ENCODE measurements around the gene SEBOX. TPM values are rescaled to one million over a fixed set of nuclear protein-coding genes. Genes with fewer than 3 reads are reported as not detected.

SEBOX gene
- total RNA-seq, 1 donor from 2014 or later: not detected

DNA sequence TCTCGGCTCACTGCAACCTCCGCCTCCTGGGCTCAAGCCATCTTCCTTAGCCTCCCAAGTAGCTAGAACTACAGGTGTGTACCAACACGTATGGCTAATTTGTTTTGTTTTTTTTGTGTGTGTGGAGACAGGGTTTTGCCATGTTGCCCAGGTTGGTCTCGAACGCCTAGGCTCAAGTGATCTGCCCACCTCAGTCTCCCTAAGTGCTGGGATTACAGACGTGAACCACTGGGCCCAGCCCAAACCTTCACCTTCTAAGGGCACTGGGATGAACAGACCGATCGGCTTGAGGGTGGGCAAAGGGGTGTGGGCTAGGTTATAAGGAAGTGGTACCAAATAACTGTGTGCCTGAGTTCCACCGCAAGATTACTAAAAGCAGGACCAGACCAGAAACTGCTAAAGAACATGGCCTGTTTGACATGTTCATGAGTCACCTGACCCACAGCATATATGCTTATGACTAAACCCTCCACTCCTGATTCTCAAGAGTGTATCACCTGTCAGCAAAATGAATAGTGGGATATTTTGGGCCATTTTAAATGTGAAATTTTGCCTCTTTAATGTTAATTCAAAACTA is 37.9 kb downstream of the SEBOX start:
- Mint-ChIP-seq H3K4me3 (no peak overlapping the region), H3K4me1 (ENCODE audit: low read depth) (peaks cover 20% of the 10 kb centered on the region)
- no peak for DNase-seq (ENCODE audit: low spot score)

DNA sequence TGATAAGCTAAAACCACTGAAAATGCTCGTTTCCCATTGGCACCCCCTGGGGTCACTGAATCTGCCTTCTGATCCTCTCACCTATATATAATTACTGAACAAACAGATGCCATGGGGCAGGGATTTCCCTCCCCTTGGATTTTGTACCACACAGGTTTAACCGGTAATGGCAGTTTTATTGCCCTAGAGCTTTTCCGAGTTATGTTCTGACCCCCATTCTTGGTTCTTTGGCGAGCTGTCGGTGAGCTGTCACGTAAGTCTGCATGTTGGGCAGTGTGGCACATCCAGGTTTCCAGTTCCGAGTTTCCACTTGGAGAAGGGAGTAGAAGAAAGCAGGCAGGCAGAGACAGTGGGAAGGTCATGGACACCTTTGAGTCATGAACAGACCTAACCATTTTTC is 38.9 kb downstream of the SEBOX start:
- no peak overlapping the region for H3K27ac Mint-ChIP-seq
- H3K36me3 Mint-ChIP-seq (ENCODE audit: low read depth): peaks cover 29% of the 10 kb centered on the region
- no peak for DNase-seq (ENCODE audit: low spot score)
- no peaks in the 10 kb centered on the region for H3K27me3 Mint-ChIP-seq (ENCODE audit: insufficient read depth)
- no peak overlapping the region for H3K4me3 Mint-ChIP-seq
- intact Hi-C loops (cut with micrococcal nuclease): no loop called here
- H3K9me3 Mint-ChIP-seq: no peaks in the 10 kb centered on the region
- peaks cover 29% of the 10 kb centered on the region for H3K4me1 Mint-ChIP-seq (ENCODE audit: low read depth)

More for the DNA sequence above, 37.9 kb downstream of the SEBOX start:
- Mint-ChIP-seq H3K36me3 (ENCODE audit: low read depth) (peaks cover 25% of the 10 kb centered on the region), H3K9me3 (no peaks in the 10 kb centered on the region), H3K27me3 (ENCODE audit: insufficient read depth) (no peaks in the 10 kb centered on the region), H3K27ac (peak overlapping the region; percentile 58)
- intact Hi-C loops (cut with micrococcal nuclease): loop anchor here (1.0 kb wide), 1 partner anchor 8 kb away; the partner anchor contains the start of gene TMEM97

DNA sequence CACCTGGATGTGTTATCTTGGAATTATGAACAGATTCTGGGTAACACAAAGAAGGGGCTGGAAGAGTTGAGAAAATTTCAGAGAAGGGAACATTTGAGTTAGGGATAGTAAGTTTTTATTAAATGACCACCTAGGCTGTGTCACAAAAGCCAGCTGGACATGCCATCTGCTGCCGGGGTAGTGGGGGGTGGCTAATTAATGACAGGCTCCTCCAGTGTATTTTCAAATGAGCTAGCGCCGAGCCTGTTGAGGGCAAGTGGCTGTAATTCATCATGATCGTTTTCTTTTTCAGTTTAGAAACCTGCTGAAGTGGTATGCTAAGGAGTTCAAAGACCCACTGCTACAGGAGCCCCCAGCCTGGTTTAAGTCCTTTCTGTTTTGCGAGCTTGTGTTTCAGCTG is 39.8 kb downstream of the SEBOX start:
- H3K36me3 Mint-ChIP-seq (ENCODE audit: low read depth): peaks cover 36% of the 10 kb centered on the region
- H3K4me3 Mint-ChIP-seq: no peak overlapping the region
- peaks cover 38% of the 10 kb centered on the region for H3K4me1 Mint-ChIP-seq (ENCODE audit: low read depth)
- no peaks in the 10 kb centered on the region for H3K27me3 Mint-ChIP-seq (ENCODE audit: insufficient read depth)
- intact Hi-C loops (cut with micrococcal nuclease): no loop called here
- H3K9me3 Mint-ChIP-seq: no peaks in the 10 kb centered on the region
- no peak overlapping the region for H3K27ac Mint-ChIP-seq
- DNase-seq (ENCODE audit: low spot score): no peak

DNA sequence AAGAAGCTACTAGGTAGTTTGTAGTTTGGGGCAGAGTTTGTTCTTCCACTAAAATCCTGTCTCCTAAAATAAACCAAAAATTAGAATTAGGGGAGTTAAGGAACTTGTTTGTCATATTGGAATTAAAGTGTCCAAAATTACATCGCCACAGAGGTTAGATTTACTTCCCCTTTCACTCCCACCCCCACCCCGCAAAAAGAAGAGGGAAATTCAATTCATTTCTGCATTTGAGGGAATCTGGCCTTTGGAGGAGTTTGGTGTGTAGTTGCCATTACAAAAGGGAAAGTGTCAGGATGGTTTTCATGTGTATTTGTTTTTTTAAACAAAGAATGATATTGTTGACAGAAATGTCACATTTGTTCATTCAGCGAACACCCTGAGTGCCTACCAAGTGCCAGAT is 40.2 kb downstream of the SEBOX start:
- Mint-ChIP-seq H3K4me3 (no peak overlapping the region), H3K36me3 (ENCODE audit: low read depth) (peaks cover 40% of the 10 kb centered on the region), H3K27me3 (ENCODE audit: insufficient read depth) (no peaks in the 10 kb centered on the region), H3K27ac (no peak overlapping the region), H3K9me3 (no peaks in the 10 kb centered on the region), H3K4me1 (ENCODE audit: low read depth) (peaks cover 42% of the 10 kb centered on the region)
- no peak for DNase-seq (ENCODE audit: low spot score)
- intact Hi-C loops (cut with micrococcal nuclease): no loop called here

DNA sequence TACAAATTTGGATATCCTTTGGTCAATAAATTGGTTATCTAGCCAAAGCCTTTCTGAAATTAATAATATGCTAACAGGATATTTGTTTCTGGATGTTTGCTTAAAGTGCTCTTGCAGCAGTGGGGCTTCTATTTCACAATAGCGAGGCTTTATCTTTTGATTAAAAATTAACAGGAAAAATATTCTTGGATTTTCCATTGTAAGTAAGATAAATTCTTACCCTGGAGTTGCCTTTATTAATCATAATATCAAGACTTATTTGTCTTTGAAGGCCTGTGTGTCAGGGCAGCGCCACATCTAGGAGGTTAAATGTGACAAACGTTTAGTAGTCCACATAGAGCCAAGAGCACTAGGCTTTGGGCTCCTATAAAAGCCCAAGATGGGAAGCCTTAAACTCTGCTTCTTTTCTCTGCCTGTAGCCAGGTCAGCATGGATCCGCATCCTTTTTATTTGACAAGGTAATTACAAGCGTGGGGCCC is 40.7 kb downstream of the SEBOX start:
- Mint-ChIP-seq H3K9me3 (no peaks in the 10 kb centered on the region), H3K4me3 (no peak overlapping the region), H3K36me3 (ENCODE audit: low read depth) (peaks cover 40% of the 10 kb centered on the region), H3K4me1 (ENCODE audit: low read depth) (peaks cover 45% of the 10 kb centered on the region), H3K27ac (no peak overlapping the region), H3K27me3 (ENCODE audit: insufficient read depth) (no peaks in the 10 kb centered on the region)
- DNase-seq (ENCODE audit: low spot score): no peak
- intact Hi-C loops (cut with micrococcal nuclease): no loop called here

DNA sequence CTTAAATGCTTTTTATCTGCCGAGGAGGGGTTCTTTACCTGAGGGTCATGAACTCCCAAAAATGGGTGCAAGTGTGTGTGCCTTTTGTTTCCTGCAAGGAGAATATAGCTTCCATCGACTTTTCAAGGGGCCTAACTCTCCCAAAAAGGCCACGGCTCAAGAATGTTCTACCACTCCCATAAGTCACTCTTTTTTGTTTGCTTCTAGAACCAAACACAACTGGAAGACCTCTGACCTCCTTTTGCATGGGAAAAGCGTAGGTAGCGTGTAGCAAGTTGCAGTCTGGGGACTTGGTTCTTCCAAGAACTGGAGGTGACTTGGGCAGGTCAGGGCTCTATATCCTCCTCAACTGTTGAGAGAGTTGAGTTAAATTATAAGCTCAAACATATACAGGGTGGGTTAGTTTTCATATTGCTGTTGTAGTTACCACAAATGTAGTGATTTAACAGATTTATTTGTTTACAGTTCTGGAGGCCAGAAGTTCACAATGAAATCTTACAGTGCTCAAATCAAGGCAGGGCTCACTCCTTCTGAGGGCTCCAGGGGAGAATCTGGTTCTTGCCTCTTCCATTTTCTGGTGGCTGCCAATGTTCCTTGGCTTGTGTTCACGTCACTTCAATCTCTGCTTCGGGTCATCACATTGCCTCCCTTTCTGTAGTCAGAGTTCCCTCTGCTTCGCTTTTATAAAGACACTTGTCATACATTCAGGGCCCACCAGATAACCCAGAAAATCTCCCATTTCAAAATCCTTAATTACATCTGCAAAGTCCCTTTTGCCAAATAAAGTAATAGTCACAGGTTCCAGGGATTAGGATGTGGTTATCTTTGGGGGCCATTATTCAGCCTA is 44.6 kb downstream of the SEBOX start:
- H3K36me3 Mint-ChIP-seq (ENCODE audit: low read depth): peaks cover 19% of the 10 kb centered on the region
- no peaks in the 10 kb centered on the region for H3K27me3 Mint-ChIP-seq (ENCODE audit: insufficient read depth)
- peak overlapping the region; percentile 94 for H3K27ac Mint-ChIP-seq
- H3K4me1 Mint-ChIP-seq (ENCODE audit: low read depth): peaks cover 48% of the 10 kb centered on the region
- intact Hi-C loops (cut with micrococcal nuclease): no loop called here
- peak overlapping the region; percentile 96 for H3K4me3 Mint-ChIP-seq
- DNase-seq (ENCODE audit: low spot score): no peak
- no peaks in the 10 kb centered on the region for H3K9me3 Mint-ChIP-seq

DNA sequence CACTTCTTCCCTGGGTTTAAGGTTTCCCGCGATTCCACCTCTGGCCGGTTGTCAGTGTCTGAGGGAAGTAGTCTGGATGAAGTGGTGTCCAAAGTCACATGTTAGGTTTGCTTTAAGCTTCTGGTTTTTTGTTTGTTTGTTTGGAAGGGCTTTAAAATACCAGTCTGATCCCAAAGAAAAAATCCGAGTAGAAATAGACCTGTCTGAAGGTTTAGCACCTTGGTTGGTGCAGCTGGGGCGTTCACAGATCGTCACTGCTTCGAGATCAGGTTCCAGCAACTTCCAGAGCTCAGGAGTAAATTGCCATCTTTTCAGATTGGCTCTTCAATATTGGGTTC is 45.4 kb downstream of the SEBOX start:
- H3K9me3 Mint-ChIP-seq: no peaks in the 10 kb centered on the region
- DNase-seq (ENCODE audit: low spot score): no peak
- peaks cover 19% of the 10 kb centered on the region for H3K36me3 Mint-ChIP-seq (ENCODE audit: low read depth)
- peak overlapping the region; percentile 96 for H3K4me3 Mint-ChIP-seq
- intact Hi-C loops (cut with micrococcal nuclease): loop anchor here (1.0 to 5.0 kb wide), 11 partner anchors 8 to 633 kb away; partner anchors contain the start of genes IFT20, PHF12, POLDIP2 and TNFAIP1
- H3K4me1 Mint-ChIP-seq (ENCODE audit: low read depth): peaks cover 48% of the 10 kb centered on the region
- H3K27me3 Mint-ChIP-seq (ENCODE audit: insufficient read depth): no peaks in the 10 kb centered on the region
- peak overlapping the region; percentile 94 for H3K27ac Mint-ChIP-seq

DNA sequence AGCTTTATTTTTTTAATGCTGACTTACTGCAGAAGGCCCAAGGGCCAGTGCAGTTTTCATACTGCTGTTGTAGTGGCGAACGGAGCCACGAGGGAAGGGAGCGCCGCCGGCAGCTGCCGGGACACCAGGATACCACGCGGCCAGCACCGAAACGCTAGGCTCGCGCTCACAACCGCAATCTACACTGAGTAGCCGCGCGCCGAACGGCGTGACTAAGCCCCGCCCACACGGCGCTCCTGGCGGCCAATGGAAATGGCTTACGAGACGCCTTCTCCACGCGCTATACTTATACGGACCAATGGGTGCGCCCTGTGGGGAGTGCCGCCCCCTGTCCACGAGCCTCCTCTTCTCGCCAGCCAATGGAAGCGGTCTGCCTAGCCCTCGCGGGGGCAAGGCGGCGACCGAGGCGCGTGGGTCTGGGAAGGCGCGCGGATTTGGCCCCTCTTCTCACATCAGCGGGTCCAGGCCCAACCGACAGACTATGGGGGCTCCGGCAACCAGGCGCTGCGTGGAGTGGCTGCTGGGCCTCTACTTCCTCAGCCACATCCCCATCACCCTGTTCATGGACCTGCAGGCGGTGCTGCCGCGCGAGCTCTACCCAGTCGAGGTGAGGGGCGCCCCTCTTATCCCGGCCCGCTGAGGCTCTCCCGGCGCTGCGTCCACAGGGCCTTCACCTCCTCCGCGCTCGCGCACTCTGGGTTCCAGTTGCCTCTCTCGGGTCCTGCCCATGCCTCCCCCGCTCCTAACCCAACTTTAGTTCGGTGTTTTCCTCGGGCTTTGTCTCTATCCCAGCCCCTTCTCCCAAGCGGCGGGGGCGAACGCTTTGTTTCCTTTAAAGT is 46.0 kb downstream of the SEBOX start, which contains the start of gene TMEM97:
TSS of gene TMEM97 (plus strand) at position 442 of the 839 bp plus-strand sequence. CDS start at position 482, 40 bp downstream.
- peak; percentile 96 for DNase-seq (ENCODE audit: low spot score)
- Mint-ChIP-seq H3K9me3 (no peaks in the 10 kb centered on the region), H3K4me3 (peak within 1 kb of the TSS; percentile 96), H3K27ac (peak within 1 kb of the TSS; percentile 94), H3K36me3 (ENCODE audit: low read depth) (peaks cover 19% of the 10 kb centered on the region), H3K4me1 (ENCODE audit: low read depth) (peaks cover 48% of the 10 kb centered on the region), H3K27me3 (ENCODE audit: insufficient read depth) (no peaks in the 10 kb centered on the region)
- intact Hi-C loops (cut with micrococcal nuclease): loop anchor here (1.0 to 5.0 kb wide), 11 partner anchors 8 to 633 kb away; partner anchors contain the start of genes IFT20, PHF12, POLDIP2 and TNFAIP1

DNA sequence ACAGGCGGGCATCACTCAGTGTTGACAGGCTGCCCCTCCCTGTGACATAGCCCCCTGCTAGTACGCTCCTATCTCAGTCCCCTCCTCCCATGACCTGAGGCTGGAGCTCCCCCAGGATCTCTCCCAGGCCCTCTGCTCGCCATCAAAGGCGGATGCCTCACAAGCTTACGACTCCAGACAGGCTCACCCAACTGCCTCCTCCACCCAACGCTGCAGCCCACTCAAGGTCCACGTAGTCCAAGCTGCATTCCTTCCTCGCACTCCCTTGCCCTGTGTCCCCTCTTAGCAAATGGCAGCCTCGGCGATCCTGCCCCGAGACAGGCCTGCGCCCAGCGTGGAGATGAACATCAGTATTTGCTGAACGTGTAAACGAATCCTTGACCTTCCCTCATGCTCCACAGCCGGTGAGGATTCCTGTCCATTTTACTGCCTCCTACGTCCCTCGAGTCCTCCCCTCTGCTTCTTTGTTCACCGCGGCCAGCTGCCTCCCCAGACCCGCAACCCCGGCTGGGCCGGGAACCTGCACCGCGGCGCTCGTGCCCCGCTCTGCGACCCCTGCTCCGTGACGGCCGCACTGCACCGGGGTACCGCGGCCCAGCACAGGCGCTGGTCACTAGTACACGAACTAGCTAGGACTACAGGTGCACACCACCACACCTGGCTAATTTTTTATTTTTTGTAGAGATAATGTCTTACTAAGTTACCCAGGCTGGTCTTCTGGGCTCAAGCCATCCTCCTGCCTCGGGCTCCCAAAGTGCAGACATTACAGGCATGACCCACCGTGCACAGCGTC is 46.8 kb downstream of the SEBOX start:
- Mint-ChIP-seq H3K27ac (peak overlapping the region; percentile 94), H3K4me3 (peak overlapping the region; percentile 96), H3K9me3 (no peaks in the 10 kb centered on the region), H3K36me3 (ENCODE audit: low read depth) (peaks cover 19% of the 10 kb centered on the region), H3K4me1 (ENCODE audit: low read depth) (peaks cover 48% of the 10 kb centered on the region), H3K27me3 (ENCODE audit: insufficient read depth) (peaks cover 5% of the 10 kb centered on the region)
- no peak for DNase-seq (ENCODE audit: low spot score)
- intact Hi-C loops (cut with micrococcal nuclease): loop anchor here (2.0 to 5.0 kb wide), 5 partner anchors 55 to 634 kb away; partner anchors contain the start of gene PHF12

DNA sequence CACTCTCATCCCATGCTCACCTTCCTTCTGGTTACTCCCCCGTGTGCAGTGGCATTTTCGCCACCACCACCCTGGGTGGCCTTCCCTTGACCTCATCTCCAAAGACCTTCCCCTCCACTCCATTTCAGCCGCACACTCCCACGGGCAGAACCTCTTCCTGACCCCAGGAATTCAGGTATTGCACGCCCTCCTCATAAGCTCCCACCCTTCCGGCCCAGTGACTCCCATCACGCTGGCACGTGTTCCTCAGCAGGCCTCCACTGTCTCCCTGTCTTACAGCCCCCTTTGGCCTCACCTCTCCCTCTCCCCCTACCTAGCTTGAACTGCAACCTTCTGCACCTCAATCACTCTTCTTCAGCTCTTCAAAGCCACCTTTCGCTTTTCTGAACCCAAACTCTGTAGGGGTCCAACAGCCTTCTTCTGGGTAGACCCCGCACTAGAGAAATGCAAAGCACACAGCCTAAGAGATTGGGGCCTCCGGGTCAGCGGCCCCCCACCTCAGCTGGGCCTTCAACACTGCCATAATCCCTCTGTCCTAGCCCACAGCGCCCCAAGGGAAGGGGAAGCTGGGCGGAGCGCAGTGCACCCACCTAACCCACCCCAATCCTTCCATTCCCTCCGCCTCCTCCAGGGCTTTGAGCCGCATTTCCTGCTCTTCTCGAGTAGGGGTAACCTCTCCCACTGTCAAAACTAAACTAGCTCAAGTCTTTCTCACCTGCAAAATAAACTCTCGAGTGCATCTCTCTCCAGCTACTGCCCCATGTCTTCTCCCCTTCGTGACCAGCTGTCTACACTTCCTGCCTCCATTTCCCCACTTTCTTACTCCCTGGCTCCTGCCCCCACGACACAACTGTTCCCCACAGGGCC is 47.7 kb downstream of the SEBOX start:
- peak overlapping the region; percentile 96 for H3K4me3 Mint-ChIP-seq
- H3K9me3 Mint-ChIP-seq: no peaks in the 10 kb centered on the region
- peaks cover 15% of the 10 kb centered on the region for H3K36me3 Mint-ChIP-seq (ENCODE audit: low read depth)
- intact Hi-C loops (cut with micrococcal nuclease): loop anchor here (5.0 kb wide), 2 partner anchors 510 to 635 kb away; partner anchors contain the start of gene PHF12
- no peak for DNase-seq (ENCODE audit: low spot score)
- H3K27me3 Mint-ChIP-seq (ENCODE audit: insufficient read depth): peaks cover 8% of the 10 kb centered on the region
- H3K27ac Mint-ChIP-seq: peak overlapping the region; percentile 9
- H3K4me1 Mint-ChIP-seq (ENCODE audit: low read depth): peaks cover 39% of the 10 kb centered on the region

All from activated T-helper 1 cell treated with anti-CD3 and anti-CD28 coated beads, Interleukin-12 subunit alpha, Interleukin-12 subunit beta, Interleukin-2, Interleukin-4 antibody, amounts not matched to agents 30 ng/mL and 10 ng/mL and 1 ng/mL, durations not matched to agents 14 hours and 24 hours and 36 hours (primary cell).